Heart left ventricle (tissue), 16 donors: ENCODE results near the gene GRAMD1B. TPM values are rescaled to one million over a fixed set of nuclear protein-coding genes. Genes with fewer than 3 reads are reported as not detected.
A peak's percentile ranks its signal among the peaks of the same experiment; 100 is the strongest.

Experiments used
- ATAC-seq, 4 donors: fragments of 200-7000 bp; cut with Tn5 transposase; one replicate each; pipeline ENCODE4 v1.9.1; 2020 to 2022; ENCODE audit warnings: moderate library complexity in 4 of 4, mild to moderate bottlenecking in 3 of 4, moderate number of reproducible peaks in 1 of 4
- DNase-seq, 5 donors: peaks; one replicate each; pipeline ENCODE4 v3.0.0-alpha.2; 2020
- H3K27ac ChIP-seq, 12 donors: fragments of 200-600 bp; sonication (generic) in 4 of 12; one replicate each; pipeline versions ENCODE4 v1.5.0 to v1.8.0; 2016 to 2022; ENCODE audit warnings: mild to moderate bottlenecking in 2 of 12
- H3K27me3 ChIP-seq, 9 donors: fragments of 200-600 bp; sonication (generic) in 2 of 9; one replicate each; pipeline versions ENCODE4 v1.5.1 to v1.8.0; 2016 to 2022; ENCODE audit warnings: mild to moderate bottlenecking in 3 of 9
- H3K36me3 ChIP-seq, 9 donors: fragments of 200-600 bp; sonication (generic) in 2 of 9; one replicate each; pipeline versions ENCODE4 v1.5.0 to v1.8.0; 2018 to 2022; ENCODE audit warnings: mild to moderate bottlenecking in 2 of 9
- H3K4me1 ChIP-seq, 12 donors: fragments of 200-600 bp; sonication (generic) in 4 of 12; one replicate each; pipeline versions ENCODE4 v1.5.0 to v1.8.0; 2016 to 2022; ENCODE audit warnings: mild to moderate bottlenecking in 3 of 12
- H3K4me3 ChIP-seq, 12 donors: fragments of 200-600 bp; sonication (generic) in 4 of 12; one replicate each; pipeline versions ENCODE4 v1.5.0 to v1.8.0; 2017 to 2022; ENCODE audit warnings: mild to moderate bottlenecking in 9 of 12, moderate library complexity in 4 of 12
- H3K9me3 ChIP-seq, 12 donors: fragments of 200-600 bp; sonication (generic) in 4 of 12; one replicate each; pipeline versions ENCODE4 v1.5.0 to v1.8.0; 2016 to 2022; ENCODE audit warnings: mild to moderate bottlenecking in 1 of 12
- CTCF ChIP-seq, 12 donors: fragments of 200-600 bp; sonication (generic) in 4 of 12; IDR thresholded peaks; one replicate each; pipeline versions ENCODE4 v1.5.0 to v1.8.0; 2018 to 2022; ENCODE audit warnings: antibody characterized with exemption in 12 of 12, mild to moderate bottlenecking in 5 of 12
- POLR2A ChIP-seq, 2 donors: fragments of 450-650 bp; IDR thresholded peaks; one replicate each; pipeline ENCODE4 v1.6.1; 2017; ENCODE audit warnings: antibody characterized with exemption in 2 of 2, mild to moderate bottlenecking in 2 of 2, moderate library complexity in 2 of 2
- WGBS, 4 donors: extraction: QIAGEN DNeasy Blood & Tissue Kit in 2 of 4; methylation state at CpG; one replicate each; pipeline versions ENCODE4 v1.1.5 to v1.1.7; 2013 to 2018; 5-methylcytosine and 5-hydroxymethylcytosine counted together
- intact Hi-C, 10 donors: fragments of 100-400 bp; cut with DNase I; formaldehyde crosslinking; loops; one replicate each; pipeline versions ENCODE4 v1.11.1 to v1.14.2; 2022
- polyA plus RNA-seq, 2 donors: library from polyadenylated mRNA; stranded (reverse); fragments of 200-250 nt; gene quantifications; one replicate each; pipeline ENCODE4 v1.2.3, GENCODE V29; 2013
- total RNA-seq, 9 donors: library from RNA; depleted of rRNA in 2 of 9; stranded (reverse); fragments of >200 nt in 2 of 9; fragmentation: NEBNext Ultra II Directional in 3 of 9; extraction: Animal tissue kit (Norgen Biotek cat#: 25700) in 3 of 9; gene quantifications; one replicate each; pipeline versions ENCODE4 v1.1.0 to v1.2.4, GENCODE V29; 2016 to 2023
- donor health status: ischemic (EF 13 %, LVEDD 7.1; RV severe dilation, severe dysfunction).
- donor health status: healthy with polysubstance abuse.
- donor health status: DM: no; HTN: yes; CAD: no.
- donor health status: DM: no; HTN: no; CAD: no.
- donor health status: ischemic (EF 25% LVEDD 6.9; RV normal size, moderate dysfunction).
- donor health status: ischemic (EF 25% LVEDD 5.7; RV mildly dilated, moderate dysfunction).
- donor health status: healthy.
- donor health status: DM: yes; HTN: yes; CAD: no.
- donor health status: ischemic (EF 35%, LVEDD 5.7; RV mildly dilated, moderate dysfunction).
- donor health status: nonischemic (EF 11% LVEDD 7.7; RV severe dilation, severe dysfunction).
- donor health status: DM: yes; HTN: yes; CAD: no.
- donor health status: PGD.
- donor health status: ischemic (EF 29% LVEDD 5.4; RV normal size, mild dysfunction).
- donor health status: nonischemic (EF 23%, LVEDD 6.1; RV moderate dilation, normal function).

The GRAMD1B gene
- total and polyA plus RNA-seq, 11 donors: 8.6 to 42.5 (median 23.0) TPM

- TF ChIP-seq POLR2A (IDR thresholded peaks at IDR 0.05) (no peak), CTCF (IDR thresholded peaks at IDR 0.05) (no peak)
- Histone ChIP-seq H3K4me3 (no peak overlapping the region), H3K36me3 (no peaks in the 10 kb centered on the region), H3K9me3 (no peaks in the 10 kb centered on the region), H3K27me3 (no peaks in the 10 kb centered on the region), H3K27ac (no peak overlapping the region), H3K4me1 (peaks cover 0 to 34% (median 13%) of the 10 kb centered on the region in 12 donors)
- 89 to 94% (median 91%) methylated on average over 3 of the region's 3 CpGs for WGBS, 4 donors
- ATAC-seq: no peak
- intact Hi-C loops: no loop called here
- no peak for DNase-seq
Measured at GRCh38 chr11:123410218-123410549, 19.9 kb upstream of the GRAMD1B start.

- peak in 2 of 4 donors; percentile 56 to 64 for ATAC-seq
- no peak for DNase-seq
- TF ChIP-seq CTCF (IDR thresholded peaks at IDR 0.05) (no peak), POLR2A (IDR thresholded peaks at IDR 0.05) (no peak)
- 79 to 82% (median 80%) methylated on average over 6 of the region's 6 CpGs for WGBS, 4 donors
- intact Hi-C loops: no loop called here
- H3K36me3 ChIP-seq: no peaks in the 10 kb centered on the region
- no peak overlapping the region for H3K4me3 ChIP-seq
- no peaks in the 10 kb centered on the region for H3K9me3 ChIP-seq
- peaks cover 0 to 1% (median 0%) of the 10 kb centered on the region in 9 donors for H3K27me3 ChIP-seq
- peaks cover 0 to 6% (median 0%) of the 10 kb centered on the region in 12 donors for H3K4me1 ChIP-seq
- no peak overlapping the region for H3K27ac ChIP-seq
Measured at GRCh38 chr11:123413636-123414035, 16.4 kb upstream of the GRAMD1B start.

- TF ChIP-seq POLR2A (IDR thresholded peaks at IDR 0.05) (no peak), CTCF (IDR thresholded peaks at IDR 0.05) (no peak)
- H3K4me1 ChIP-seq: peaks cover 0 to 6% (median 0%) of the 10 kb centered on the region in 12 donors
- H3K4me3 ChIP-seq: no peak overlapping the region
- no peak overlapping the region for H3K27ac ChIP-seq
- H3K36me3 ChIP-seq: no peaks in the 10 kb centered on the region
- no peak for DNase-seq
- peaks cover 0 to 4% (median 0%) of the 10 kb centered on the region in 9 donors for H3K27me3 ChIP-seq
- intact Hi-C loops: no loop called here
- ATAC-seq: no peak
- H3K9me3 ChIP-seq: no peaks in the 10 kb centered on the region
Measured at GRCh38 chr11:123416566-123416965, 13.5 kb upstream of the GRAMD1B start.

GRCh38 chr11:123418351-123419114 is 11.5 kb upstream of the GRAMD1B start:
- DNase-seq (no peak), ATAC-seq (peak in 1 of 4 donors; percentile 22)
- H3K27ac ChIP-seq: no peak overlapping the region
- H3K36me3 ChIP-seq: no peaks in the 10 kb centered on the region
- intact Hi-C loops: no loop called here
- H3K4me1 ChIP-seq: peaks cover 0 to 7% (median 0%) of the 10 kb centered on the region in 12 donors
- no peak overlapping the region for H3K4me3 ChIP-seq
- WGBS, 4 donors: 82 to 87% (median 85%) methylated on average over 4 of the region's 4 CpGs
- peaks cover 0 to 4% (median 0%) of the 10 kb centered on the region in 9 donors for H3K27me3 ChIP-seq
- TF ChIP-seq CTCF (IDR thresholded peaks at IDR 0.05): no peak
- TF ChIP-seq POLR2A (IDR thresholded peaks at IDR 0.05): no peak
- H3K9me3 ChIP-seq: no peaks in the 10 kb centered on the region
